ENCODE results near the gene PCDHGC5.
A peak's percentile ranks its signal among the peaks of the same experiment; 100 is the strongest.

Gene PCDHGC5

DNA sequence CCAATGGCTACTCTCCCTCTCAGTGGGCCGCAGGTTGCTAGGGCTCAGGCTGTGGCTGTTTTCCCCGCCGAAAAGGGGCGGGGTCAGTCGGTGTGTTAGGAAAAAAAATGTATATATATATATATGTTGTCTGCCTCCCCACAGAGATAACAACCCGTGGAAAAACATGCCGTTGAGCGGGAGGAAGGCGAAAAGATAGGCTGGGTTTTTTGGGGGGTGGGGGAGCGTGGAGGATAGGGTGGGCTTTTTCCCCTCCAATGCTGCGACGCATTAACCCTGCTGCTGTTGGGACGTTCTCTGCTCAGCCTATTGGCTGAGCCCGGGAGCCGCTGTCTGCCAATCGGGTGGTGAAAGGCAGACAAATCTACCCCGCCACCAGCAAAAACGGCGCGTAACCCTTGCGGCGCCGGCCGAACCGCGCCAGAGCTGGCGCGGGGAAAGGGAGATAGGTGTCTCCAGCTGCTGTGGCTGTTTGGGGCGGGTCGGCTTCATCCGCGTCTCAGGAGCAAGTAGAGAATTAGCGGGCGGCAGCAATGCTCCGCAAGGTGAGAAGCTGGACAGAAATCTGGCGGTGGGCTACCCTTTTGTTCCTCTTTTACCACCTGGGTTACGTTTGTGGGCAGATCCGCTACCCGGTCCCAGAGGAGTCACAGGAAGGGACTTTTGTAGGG, 4.1 kb upstream of the PCDHGC5 start, which contains the start of gene PCDHGC4:
TSS of gene PCDHGC4 (plus strand) at position 390 of the 671 bp plus-strand sequence. CDS start at position 534, 144 bp downstream.
- DNase-seq (ENCODE audit: low read depth, low spot score): no peak
- peaks cover 7% of the 10 kb centered on the region for H3K36me3 ChIP-seq (ENCODE audit: insufficient read depth, insufficient read length, low read length)
- H3K9me3 ChIP-seq (ENCODE audit: insufficient read depth, low read length): no peaks in the 10 kb centered on the region; the same call in 1 of the 2 replicates
- peak within 1 kb of the TSS; percentile 38 for H3K4me3 ChIP-seq (ENCODE audit: insufficient read length, low read depth)
- peaks cover 3% of the 10 kb centered on the region for H3K4me1 ChIP-seq (ENCODE audit: insufficient read depth, insufficient read length)
- peak within 1 kb of the TSS; percentile 74 for H3K9ac ChIP-seq (ENCODE audit: insufficient read length, low read depth)
- peaks cover 22% of the 10 kb centered on the region for H3K27me3 ChIP-seq (ENCODE audit: insufficient read depth, insufficient read length)
- TF ChIP-seq SUZ12 (IDR thresholded peaks at IDR 0.05; ENCODE audit: extremely low read depth, insufficient read depth, insufficient read length) (no peak), ZNF274 (IDR thresholded peaks at IDR 0.05; ENCODE audit: low read depth, low read length) (no peak), YY1 (IDR thresholded peaks at IDR 0.05; ENCODE audit: insufficient read depth, insufficient read length) (no peak)

DNA sequence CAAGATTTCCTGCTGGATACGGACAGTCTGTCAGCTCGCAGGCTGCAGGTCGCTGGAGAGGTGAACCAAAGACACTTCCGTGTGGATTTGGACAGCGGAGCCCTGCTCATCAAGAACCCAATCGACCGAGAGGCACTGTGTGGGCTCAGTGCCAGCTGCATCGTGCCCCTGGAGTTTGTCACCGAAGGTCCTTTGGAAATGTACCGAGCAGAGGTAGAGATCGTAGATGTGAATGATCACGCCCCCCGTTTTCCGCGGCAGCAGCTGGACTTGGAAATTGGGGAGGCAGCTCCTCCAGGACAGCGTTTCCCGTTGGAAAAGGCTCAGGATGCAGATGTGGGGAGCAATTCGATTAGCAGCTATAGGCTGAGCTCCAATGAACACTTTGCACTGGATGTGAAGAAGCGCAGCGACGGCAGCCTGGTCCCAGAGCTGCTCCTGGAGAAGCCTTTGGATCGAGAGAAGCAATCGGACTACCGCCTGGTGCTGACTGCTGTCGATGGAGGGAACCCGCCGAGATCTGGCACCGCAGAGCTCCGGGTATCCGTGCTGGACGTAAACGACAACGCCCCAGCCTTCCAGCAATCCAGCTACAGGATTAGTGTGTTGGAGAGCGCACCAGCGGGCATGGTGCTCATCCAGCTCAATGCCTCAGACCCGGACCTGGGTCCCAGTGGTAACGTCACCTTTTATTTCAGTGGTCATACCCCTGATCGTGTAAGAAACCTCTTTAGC, 3.4 kb upstream of the PCDHGC5 start:
- TF ChIP-seq SUZ12 (IDR thresholded peaks at IDR 0.05; ENCODE audit: extremely low read depth, insufficient read depth, insufficient read length) (no peak), ZNF274 (IDR thresholded peaks at IDR 0.05; ENCODE audit: low read depth, low read length) (no peak), YY1 (IDR thresholded peaks at IDR 0.05; ENCODE audit: insufficient read depth, insufficient read length) (no peak)
- peak overlapping the region; percentile 74 for H3K9ac ChIP-seq (ENCODE audit: insufficient read length, low read depth)
- no peak for DNase-seq (ENCODE audit: low read depth, low spot score)
- peaks cover 3% of the 10 kb centered on the region for H3K4me1 ChIP-seq (ENCODE audit: insufficient read depth, insufficient read length)
- H3K36me3 ChIP-seq (ENCODE audit: insufficient read depth, insufficient read length, low read length): peaks cover 14% of the 10 kb centered on the region
- H3K9me3 ChIP-seq (ENCODE audit: insufficient read depth, low read length): no peaks in the 10 kb centered on the region; the same call in 1 of the 2 replicates
- peaks cover 29% of the 10 kb centered on the region for H3K27me3 ChIP-seq (ENCODE audit: insufficient read depth, insufficient read length)
- peak overlapping the region; percentile 38 for H3K4me3 ChIP-seq (ENCODE audit: insufficient read length, low read depth)

GRCh38 chr5:141486091-141486490, 2.8 kb upstream of the PCDHGC5 start:
- Histone ChIP-seq H3K36me3 (ENCODE audit: insufficient read depth, insufficient read length, low read length) (peaks cover 15% of the 10 kb centered on the region), H3K9me3 (ENCODE audit: insufficient read depth, low read length) (no peaks in the 10 kb centered on the region; the same call in 1 of the 2 replicates), H3K9ac (ENCODE audit: insufficient read length, low read depth) (no peak overlapping the region), H3K4me3 (ENCODE audit: insufficient read length, low read depth) (no peak overlapping the region), H3K27me3 (ENCODE audit: insufficient read depth, insufficient read length) (peaks cover 35% of the 10 kb centered on the region), H3K4me1 (ENCODE audit: insufficient read depth, insufficient read length) (peaks cover 5% of the 10 kb centered on the region)
- no peak for DNase-seq (ENCODE audit: low read depth, low spot score)
- no peak for TF ChIP-seq YY1 (IDR thresholded peaks at IDR 0.05; ENCODE audit: insufficient read depth, insufficient read length)
- TF ChIP-seq SUZ12 (IDR thresholded peaks at IDR 0.05; ENCODE audit: extremely low read depth, insufficient read depth, insufficient read length): no peak
- no peak for TF ChIP-seq ZNF274 (IDR thresholded peaks at IDR 0.05; ENCODE audit: low read depth, low read length)

DNA sequence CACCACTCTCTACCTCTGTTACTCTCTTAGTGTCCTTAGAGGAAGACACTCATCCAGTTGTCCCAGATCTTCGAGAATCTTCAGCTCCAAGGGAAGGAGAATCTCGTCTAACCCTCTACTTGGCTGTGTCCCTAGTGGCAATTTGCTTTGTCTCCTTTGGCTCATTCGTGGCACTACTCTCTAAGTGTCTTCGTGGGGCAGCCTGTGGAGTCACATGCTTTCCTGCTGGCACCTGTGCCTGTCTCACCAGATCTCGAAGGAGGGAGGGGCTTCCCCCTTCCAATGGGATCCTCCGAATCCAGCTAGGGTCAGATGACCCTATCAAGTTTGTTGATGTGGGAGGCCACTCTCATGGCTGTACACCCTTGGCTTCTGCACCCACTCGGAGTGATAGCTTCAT, 1.8 kb upstream of the PCDHGC5 start:
- H3K4me1 ChIP-seq (ENCODE audit: insufficient read depth, insufficient read length): peaks cover 9% of the 10 kb centered on the region
- TF ChIP-seq ZNF274 (IDR thresholded peaks at IDR 0.05; ENCODE audit: low read depth, low read length): no peak
- no peak for TF ChIP-seq SUZ12 (IDR thresholded peaks at IDR 0.05; ENCODE audit: extremely low read depth, insufficient read depth, insufficient read length)
- TF ChIP-seq YY1 (IDR thresholded peaks at IDR 0.05; ENCODE audit: insufficient read depth, insufficient read length): no peak
- no peak overlapping the region for H3K9ac ChIP-seq (ENCODE audit: insufficient read length, low read depth)
- peaks cover 46% of the 10 kb centered on the region for H3K27me3 ChIP-seq (ENCODE audit: insufficient read depth, insufficient read length)
- peaks cover 15% of the 10 kb centered on the region for H3K36me3 ChIP-seq (ENCODE audit: insufficient read depth, insufficient read length, low read length)
- no peaks in the 10 kb centered on the region; the same call in 1 of the 2 replicates for H3K9me3 ChIP-seq (ENCODE audit: insufficient read depth, low read length)
- H3K4me3 ChIP-seq (ENCODE audit: insufficient read length, low read depth): no peak overlapping the region
- DNase-seq (ENCODE audit: low read depth, low spot score): no peak

GRCh38 chr5:141489841-141490240, 960 bp downstream of the PCDHGC5 start:
- DNase-seq (ENCODE audit: low read depth, low spot score): no peak
- peaks cover 68% of the 10 kb centered on the region for H3K27me3 ChIP-seq (ENCODE audit: insufficient read depth, insufficient read length)
- peaks cover 9% of the 10 kb centered on the region for H3K4me1 ChIP-seq (ENCODE audit: insufficient read depth, insufficient read length)
- H3K36me3 ChIP-seq (ENCODE audit: insufficient read depth, insufficient read length, low read length): peaks cover 15% of the 10 kb centered on the region
- no peak overlapping the region for H3K4me3 ChIP-seq (ENCODE audit: insufficient read length, low read depth)
- no peak overlapping the region for H3K9ac ChIP-seq (ENCODE audit: insufficient read length, low read depth)
- no peaks in the 10 kb centered on the region; the same call in 1 of the 2 replicates for H3K9me3 ChIP-seq (ENCODE audit: insufficient read depth, low read length)
- no peak for TF ChIP-seq SUZ12 (IDR thresholded peaks at IDR 0.05; ENCODE audit: extremely low read depth, insufficient read depth, insufficient read length)
- no peak for TF ChIP-seq ZNF274 (IDR thresholded peaks at IDR 0.05; ENCODE audit: low read depth, low read length)
- TF ChIP-seq YY1 (IDR thresholded peaks at IDR 0.05; ENCODE audit: insufficient read depth, insufficient read length): no peak

GRCh38 chr5:141490271-141490670, 1.4 kb downstream of the PCDHGC5 start:
- Histone ChIP-seq H3K4me1 (ENCODE audit: insufficient read depth, insufficient read length) (peaks cover 9% of the 10 kb centered on the region), H3K9me3 (ENCODE audit: insufficient read depth, low read length) (no peaks in the 10 kb centered on the region; the same call in 1 of the 2 replicates), H3K27me3 (ENCODE audit: insufficient read depth, insufficient read length) (peaks cover 64% of the 10 kb centered on the region), H3K4me3 (ENCODE audit: insufficient read length, low read depth) (no peak overlapping the region), H3K36me3 (ENCODE audit: insufficient read depth, insufficient read length, low read length) (peaks cover 15% of the 10 kb centered on the region), H3K9ac (ENCODE audit: insufficient read length, low read depth) (no peak overlapping the region)
- DNase-seq (ENCODE audit: low read depth, low spot score): no peak
- no peak for TF ChIP-seq SUZ12 (IDR thresholded peaks at IDR 0.05; ENCODE audit: extremely low read depth, insufficient read depth, insufficient read length)
- no peak for TF ChIP-seq ZNF274 (IDR thresholded peaks at IDR 0.05; ENCODE audit: low read depth, low read length)
- no peak for TF ChIP-seq YY1 (IDR thresholded peaks at IDR 0.05; ENCODE audit: insufficient read depth, insufficient read length)

DNA sequence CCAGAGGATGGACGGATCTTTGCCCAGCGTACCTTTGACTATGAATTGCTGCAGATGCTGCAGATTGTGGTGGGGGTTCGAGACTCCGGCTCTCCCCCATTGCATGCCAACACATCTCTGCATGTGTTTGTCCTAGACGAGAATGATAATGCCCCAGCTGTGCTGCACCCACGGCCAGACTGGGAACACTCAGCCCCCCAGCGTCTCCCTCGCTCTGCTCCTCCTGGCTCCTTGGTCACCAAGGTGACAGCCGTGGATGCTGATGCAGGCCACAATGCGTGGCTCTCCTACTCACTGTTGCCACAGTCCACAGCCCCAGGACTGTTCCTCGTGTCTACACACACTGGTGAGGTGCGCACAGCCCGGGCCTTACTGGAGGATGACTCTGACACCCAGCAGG, 1.9 kb downstream of the PCDHGC5 start:
- no peak overlapping the region for H3K4me3 ChIP-seq (ENCODE audit: insufficient read length, low read depth)
- no peak for DNase-seq (ENCODE audit: low read depth, low spot score)
- peaks cover 15% of the 10 kb centered on the region for H3K36me3 ChIP-seq (ENCODE audit: insufficient read depth, insufficient read length, low read length)
- no peak for TF ChIP-seq SUZ12 (IDR thresholded peaks at IDR 0.05; ENCODE audit: extremely low read depth, insufficient read depth, insufficient read length)
- no peak for TF ChIP-seq YY1 (IDR thresholded peaks at IDR 0.05; ENCODE audit: insufficient read depth, insufficient read length)
- TF ChIP-seq ZNF274 (IDR thresholded peaks at IDR 0.05; ENCODE audit: low read depth, low read length): no peak
- H3K4me1 ChIP-seq (ENCODE audit: insufficient read depth, insufficient read length): peaks cover 9% of the 10 kb centered on the region
- H3K27me3 ChIP-seq (ENCODE audit: insufficient read depth, insufficient read length): peaks cover 59% of the 10 kb centered on the region
- no peak overlapping the region for H3K9ac ChIP-seq (ENCODE audit: insufficient read length, low read depth)
- no peaks in the 10 kb centered on the region; the same call in 1 of the 2 replicates for H3K9me3 ChIP-seq (ENCODE audit: insufficient read depth, low read length)

Data from NT2/D1 (cell line).